HepG2 (cell line): ENCODE results near the gene BCAT1. TPM values are rescaled to one million over a fixed set of nuclear protein-coding genes. Genes with fewer than 3 reads are reported as not detected.

ENCODE experiments used
- ATAC-seq: fragments of 200-7000 bp; cut with Tn5 transposase; 3 replicates; pipeline ENCODE4 v1.9.1; 2020; ENCODE audit warnings: mild to moderate bottlenecking, moderate library complexity
- BruUV-seq: library from RNA; stranded (reverse); fragments of 400-500 nt; replicated peaks from 2 replicates; lab custom pipeline; 2021; lab: Mats Ljungman, UMichigan
- CTCF ChIA-PET: fragments of 300-600 bp; formaldehyde crosslinking; extraction: SDS; loops from one replicate; lab custom pipeline; 2021; ENCODE audit warnings: low total read pairs, inconsistent platforms, low intra/inter-chr PET ratio; lab: Yijun Ruan, JAX
- POLR2A ChIA-PET: fragments of 350-600 bp; sonication (Branson Sonifier 250); formaldehyde crosslinking; loops from one replicate; lab custom pipeline; 2020; ENCODE audit warnings: antibody characterized with exemption, inconsistent platforms; lab: Yijun Ruan, JAX
- DNase-seq: peaks from one replicate; pipeline ENCODE4 v3.0.0-alpha.2; 2015; ENCODE audit warnings: low spot score
- FAIRE-seq: peaks from 3 replicates; lab custom pipeline; 2011; peaks lifted over from hg19 to GRCh38; lab: Jason Lieb, UNC
- H2AFZ ChIP-seq: one replicate; pipeline ENCODE4 v1.6.1; 2011; ENCODE audit warnings: low read length, inconsistent platforms
- H3K27ac ChIP-seq: fragments of 300-600 bp; 3 replicates; pipeline ENCODE4 v1.8.0; 2011; ENCODE audit warnings: mixed run types, mild to moderate bottlenecking, mixed read lengths, low read length, inconsistent platforms; ENCODE audit not compliant: insufficient read depth; ENCODE audit errors: extremely low read length
- H3K27me3 ChIP-seq, 2 experiments: fragments of 200-600 bp in 1 of 2; 2 replicates in 1 of 2; 3 replicates in 1 of 2; pipeline versions ENCODE4 v1.6.0 to v1.8.0; 2011; ENCODE audit warnings: low read length in 2 of 2, mild to moderate bottlenecking in 2 of 2, moderate library complexity in 2 of 2, inconsistent platforms in 1 of 2; ENCODE audit not compliant: insufficient read depth in 2 of 2, control insufficient read depth in 1 of 2
- H3K36me3 ChIP-seq, 2 experiments: fragments of 200-600 bp in 1 of 2; replicated peaks in 1 of 2; 2 replicates in 1 of 2; 3 replicates in 1 of 2; pipeline versions ENCODE4 v1.5.1 to v1.8.0; 2011; ENCODE audit warnings: low read length in 2 of 2, inconsistent platforms in 1 of 2; ENCODE audit not compliant: insufficient read depth in 2 of 2, control insufficient read depth in 1 of 2
- H3K4me1 ChIP-seq: 2 replicates; pipeline ENCODE4 v1.5.1; 2012; ENCODE audit warnings: low read length, inconsistent platforms; ENCODE audit not compliant: insufficient read depth
- H3K4me2 ChIP-seq: 2 replicates; pipeline ENCODE4 v1.6.0; 2011; ENCODE audit warnings: low read depth, low read length, inconsistent platforms
- H3K4me3 ChIP-seq, 3 experiments: fragments of 200-600 bp in 1 of 3; sonication (generic), shearing (Covaris generic) in 1 of 3; replicated peaks in 1 of 3; 2 replicates each; pipeline ENCODE4 v1.5.1; 2011 to 2016; ENCODE audit warnings: low read length in 3 of 3, inconsistent platforms in 2 of 3, low read depth in 2 of 3, mild to moderate bottlenecking in 2 of 3, control low read depth in 1 of 3, mixed read lengths in 1 of 3; ENCODE audit not compliant: insufficient read depth in 1 of 3
- H3K79me2 ChIP-seq: one replicate; pipeline ENCODE4 v1.6.1; 2011; ENCODE audit warnings: low read length, inconsistent platforms; ENCODE audit not compliant: insufficient read depth
- H3K9ac ChIP-seq: 2 replicates; pipeline ENCODE4 v1.6.0; 2011; ENCODE audit warnings: mild to moderate bottlenecking, low read depth, low read length, inconsistent platforms; ENCODE audit not compliant: insufficient read depth
- H3K9me3 ChIP-seq: 2 replicates; pipeline ENCODE4 v1.5.1; 2012; ENCODE audit warnings: mild to moderate bottlenecking, low read length
- H4K20me1 ChIP-seq: 2 replicates; pipeline ENCODE4 v1.6.0; 2011; ENCODE audit warnings: inconsistent platforms, mild to moderate bottlenecking, low read length, moderate library complexity; ENCODE audit not compliant: insufficient read depth
- ATF1 ChIP-seq: IDR thresholded peaks from 2 replicates; pipeline ENCODE4 v1.6.1; 2016; ENCODE audit warnings: mild to moderate bottlenecking, control low read depth
- IRX3 ChIP-seq: sonication (generic); formaldehyde crosslinking; IDR thresholded peaks from 2 replicates; pipeline ENCODE4 v1.8.1; 2023; ENCODE audit warnings: mild to moderate bottlenecking, low read depth, missing genetic modification reagents, borderline replicate concordance
- KMT2B ChIP-seq: IDR thresholded peaks from 2 replicates; pipeline ENCODE4 v1.6.1; 2016; ENCODE audit warnings: missing genetic modification reagents, missing compliant biosample characterization
- MAFG ChIP-seq: sonication (generic); formaldehyde crosslinking; IDR thresholded peaks from 2 replicates; pipeline ENCODE4 v1.5.1; 2020; ENCODE audit warnings: mild to moderate bottlenecking, missing genetic modification reagents
- MYNN ChIP-seq: sonication (generic); formaldehyde crosslinking; IDR thresholded peaks from 2 replicates; pipeline ENCODE4 v1.4.0; 2020; ENCODE audit warnings: mild to moderate bottlenecking, low read depth, missing genetic modification reagents
- RERE ChIP-seq: IDR thresholded peaks from 2 replicates; pipeline ENCODE4 v1.6.1; 2016; ENCODE audit warnings: low read depth, missing genetic modification reagents, missing compliant biosample characterization
- SALL2 ChIP-seq: sonication (generic); formaldehyde crosslinking; IDR thresholded peaks from 2 replicates; pipeline ENCODE4 v1.8.1; 2023; ENCODE audit warnings: mild to moderate bottlenecking, missing genetic modification reagents, inconsistent platforms
- SSRP1 ChIP-seq: IDR thresholded peaks from 2 replicates; pipeline ENCODE4 v1.6.1; 2016; ENCODE audit warnings: control low read depth
- ZNF17 ChIP-seq: sonication (generic); formaldehyde crosslinking; IDR thresholded peaks from 2 replicates; pipeline ENCODE4 v1.5.0; 2020; ENCODE audit warnings: mild to moderate bottlenecking, missing genetic modification reagents
- ZNF878 ChIP-seq: sonication (generic); formaldehyde crosslinking; IDR thresholded peaks from 2 replicates; pipeline ENCODE4 v1.8.1; 2023; ENCODE audit warnings: mild to moderate bottlenecking, missing genetic modification reagents, moderate library complexity
- ZSCAN9 ChIP-seq: IDR thresholded peaks from 2 replicates; pipeline ENCODE4 v1.6.1; 2016; ENCODE audit warnings: borderline replicate concordance
- WGBS: methylation state at CpG from one replicate; pipeline ENCODE4 v1.1.6; 2017; ENCODE audit warnings: low lambda C conversion rate; 5-methylcytosine and 5-hydroxymethylcytosine counted together
- in situ Hi-C: cut with HindIII; loops from 2 replicates; pipeline ENCODE4 v1.10.0; 2017; ENCODE audit warnings: low pct_unique_long_range_greater_than_20kb; ENCODE audit not compliant: extremely low pct_ligation_motif_present
- intact Hi-C: fragments of 100-400 bp; cut with micrococcal nuclease; formaldehyde crosslinking; loops from one replicate; pipeline ENCODE4 v1.10.0; 2022; ENCODE audit not compliant: unreplicated experiment
- polyA plus RNA-seq, 8 experiments: library from polyadenylated mRNA; depleted of rRNA in 3 of 8; stranded (reverse) in 7 of 8; unstranded in 1 of 8; fragments of >200 nt; fragmentation: Illumina TruSeq in 4 of 8; extraction: Trizol in 4 of 8; gene quantifications; 2 replicates each; pipeline versions ENCODE4 v1.2.1 to v1.2.3, GENCODE V29; 2011 to 2016; ENCODE audit warnings: low read depth in 4 of 8, missing spikeins in 1 of 8, mixed read lengths in 1 of 8; ENCODE audit not compliant: insufficient read depth in 1 of 8
- total RNA-seq, 5 experiments: library from RNA; depleted of rRNA; stranded (reverse); fragments of >200 nt; fragmentation: Illumina TruSeq; extraction: Trizol; gene quantifications; 2 replicates each; pipeline ENCODE4 v1.2.3, GENCODE V29; 2016; ENCODE audit warnings: low read depth in 1 of 5
- TF ChIP-seq, protein P1 (sequence below): sonication (generic); formaldehyde crosslinking; IDR thresholded peaks from 2 replicates; pipeline ENCODE4 v1.4.0; 2020; ENCODE audit warnings: low read depth, mild to moderate bottlenecking, missing genetic modification reagents
- TF ChIP-seq, protein P2 (sequence below): fragments of 450-650 bp; IDR thresholded peaks from 2 replicates; pipeline ENCODE4 v1.6.1; 2017; ENCODE audit warnings: mild to moderate bottlenecking
- TF ChIP-seq, protein P3 (sequence below): sonication (generic); formaldehyde crosslinking; IDR thresholded peaks from 2 replicates; pipeline ENCODE4 v1.8.0; 2022; ENCODE audit warnings: low read depth, missing genetic modification reagents

Gene BCAT1
- total and polyA plus RNA-seq, 2 of the 13 experiments (the other 11 are each of a cell fraction or from before 2014, with no cell fraction given): 8.0 to 75.5 TPM

DNA sequence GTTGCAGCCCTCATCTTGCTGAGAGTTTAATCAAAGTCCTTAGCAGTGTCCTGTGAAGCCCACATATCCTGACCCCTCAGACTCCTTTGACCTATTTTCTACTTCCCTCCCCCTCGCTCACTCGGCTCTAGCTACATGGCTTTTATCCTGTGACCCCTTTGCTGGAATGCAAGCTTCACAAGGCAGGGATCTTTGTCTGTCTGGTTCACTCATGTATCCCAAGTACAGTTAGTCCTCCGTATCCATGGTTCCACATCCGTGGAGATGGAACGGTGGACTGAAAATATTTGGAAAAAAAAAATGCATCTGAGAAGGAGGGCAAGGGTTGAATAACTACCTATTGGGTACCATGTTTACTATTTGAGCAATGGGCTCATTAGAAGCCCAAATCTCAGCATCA, 173.8 kb downstream of the BCAT1 start:
- H3K79me2 ChIP-seq: no peaks in the 10 kb centered on the region
- WGBS: 95% methylated on average over 5 of the region's 5 CpGs
- intact Hi-C loops: loop anchor here (5.0 kb wide), 2 partner anchors 48 to 63 kb away; no protein-coding TSS in a partner anchor
- POLR2A ChIA-PET: no interaction called here
- no peak for FAIRE-seq
- no peaks in the 10 kb centered on the region for H3K36me3 ChIP-seq
- no peak for TF ChIP-seq ZNF878 (CRISPR knock-in tag)
- TF ChIP-seq MAFG (CRISPR knock-in tag): no peak
- no peak for TF ChIP-seq KMT2B
- no peak for TF ChIP-seq MYNN
- TF ChIP-seq, protein P1, sequence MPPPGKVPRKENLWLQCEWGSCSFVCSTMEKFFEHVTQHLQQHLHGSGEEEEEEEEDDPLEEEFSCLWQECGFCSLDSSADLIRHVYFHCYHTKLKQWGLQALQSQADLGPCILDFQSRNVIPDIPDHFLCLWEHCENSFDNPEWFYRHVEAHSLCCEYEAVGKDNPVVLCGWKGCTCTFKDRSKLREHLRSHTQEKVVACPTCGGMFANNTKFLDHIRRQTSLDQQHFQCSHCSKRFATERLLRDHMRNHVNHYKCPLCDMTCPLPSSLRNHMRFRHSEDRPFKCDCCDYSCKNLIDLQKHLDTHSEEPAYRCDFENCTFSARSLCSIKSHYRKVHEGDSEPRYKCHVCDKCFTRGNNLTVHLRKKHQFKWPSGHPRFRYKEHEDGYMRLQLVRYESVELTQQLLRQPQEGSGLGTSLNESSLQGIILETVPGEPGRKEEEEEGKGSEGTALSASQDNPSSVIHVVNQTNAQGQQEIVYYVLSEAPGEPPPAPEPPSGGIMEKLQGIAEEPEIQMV: no peak
- TF ChIP-seq, protein P2, sequence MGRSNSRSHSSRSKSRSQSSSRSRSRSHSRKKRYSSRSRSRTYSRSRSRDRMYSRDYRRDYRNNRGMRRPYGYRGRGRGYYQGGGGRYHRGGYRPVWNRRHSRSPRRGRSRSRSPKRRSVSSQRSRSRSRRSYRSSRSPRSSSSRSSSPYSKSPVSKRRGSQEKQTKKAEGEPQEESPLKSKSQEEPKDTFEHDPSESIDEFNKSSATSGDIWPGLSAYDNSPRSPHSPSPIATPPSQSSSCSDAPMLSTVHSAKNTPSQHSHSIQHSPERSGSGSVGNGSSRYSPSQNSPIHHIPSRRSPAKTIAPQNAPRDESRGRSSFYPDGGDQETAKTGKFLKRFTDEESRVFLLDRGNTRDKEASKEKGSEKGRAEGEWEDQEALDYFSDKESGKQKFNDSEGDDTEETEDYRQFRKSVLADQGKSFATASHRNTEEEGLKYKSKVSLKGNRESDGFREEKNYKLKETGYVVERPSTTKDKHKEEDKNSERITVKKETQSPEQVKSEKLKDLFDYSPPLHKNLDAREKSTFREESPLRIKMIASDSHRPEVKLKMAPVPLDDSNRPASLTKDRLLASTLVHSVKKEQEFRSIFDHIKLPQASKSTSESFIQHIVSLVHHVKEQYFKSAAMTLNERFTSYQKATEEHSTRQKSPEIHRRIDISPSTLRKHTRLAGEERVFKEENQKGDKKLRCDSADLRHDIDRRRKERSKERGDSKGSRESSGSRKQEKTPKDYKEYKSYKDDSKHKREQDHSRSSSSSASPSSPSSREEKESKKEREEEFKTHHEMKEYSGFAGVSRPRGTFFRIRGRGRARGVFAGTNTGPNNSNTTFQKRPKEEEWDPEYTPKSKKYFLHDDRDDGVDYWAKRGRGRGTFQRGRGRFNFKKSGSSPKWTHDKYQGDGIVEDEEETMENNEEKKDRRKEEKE: no peak
- TF ChIP-seq ATF1 (CRISPR knock-in tag): no peak
- TF ChIP-seq SSRP1: no peak
- no peak for TF ChIP-seq SALL2 (CRISPR knock-in tag)
- TF ChIP-seq, protein P3, sequence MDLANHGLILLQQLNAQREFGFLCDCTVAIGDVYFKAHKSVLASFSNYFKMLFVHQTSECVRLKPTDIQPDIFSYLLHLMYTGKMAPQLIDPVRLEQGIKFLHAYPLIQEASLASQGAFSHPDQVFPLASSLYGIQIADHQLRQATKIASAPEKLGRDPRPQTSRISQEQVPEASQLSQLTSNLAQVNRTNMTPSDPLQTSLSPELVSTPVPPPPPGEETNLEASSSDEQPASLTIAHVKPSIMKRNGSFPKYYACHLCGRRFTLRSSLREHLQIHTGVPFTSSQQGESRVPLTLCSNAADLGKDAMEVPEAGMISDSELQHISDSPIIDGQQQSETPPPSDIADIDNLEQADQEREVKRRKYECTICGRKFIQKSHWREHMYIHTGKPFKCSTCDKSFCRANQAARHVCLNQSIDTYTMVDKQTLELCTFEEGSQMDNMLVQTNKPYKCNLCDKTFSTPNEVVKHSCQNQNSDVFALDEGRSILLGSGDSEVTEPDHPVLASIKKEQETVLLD: no peak
- TF ChIP-seq ZNF17 (CRISPR knock-in tag): no peak
- no peak for TF ChIP-seq ZSCAN9 (CRISPR knock-in tag)
- no peak for TF ChIP-seq IRX3 (CRISPR knock-in tag)
- no peak for TF ChIP-seq RERE (CRISPR knock-in tag)
- TF ChIP-seq, all 625 proteins: peak for 0
- no peak for ATAC-seq
- Histone ChIP-seq H3K9me3 (no peaks in the 10 kb centered on the region), H3K9ac (no peak overlapping the region), H3K4me1 (peaks cover 10% of the 10 kb centered on the region), H4K20me1 (no peaks in the 10 kb centered on the region), H3K27me3 (no peaks in the 10 kb centered on the region), H3K4me3 (no peak overlapping the region), H3K27ac (no peak overlapping the region), H2AFZ (no peak overlapping the region), H3K4me2 (no peak overlapping the region)
- no TSS peak for BruUV-seq
- CTCF ChIA-PET: no interaction called here
- DNase-seq: no peak
- in situ Hi-C loops: loop anchor here (10.0 to 25.0 kb wide), 2 partner anchors 180 to 1913 kb away; no protein-coding TSS in a partner anchor
